AG04449 (cell line): Measurements from ENCODE around the gene LCN6.

Experiments
- CTCF ChIA-PET: fragments of 350-600 bp; formaldehyde crosslinking; extraction: SDS; loops from one replicate; lab custom pipeline; 2021; ENCODE audit warnings: antibody characterized with exemption; lab: Yijun Ruan, JAX
- POLR2A ChIA-PET: fragments of 400-600, 350-600 bp; formaldehyde crosslinking; extraction: SDS; loops from one replicate; lab custom pipeline; 2020; ENCODE audit warnings: antibody characterized with exemption, inconsistent platforms; lab: Yijun Ruan, JAX
- DNase-seq: peaks from one replicate; pipeline ENCODE4 v3.0.0-alpha.2; 2010; ENCODE audit warnings: low read depth, low spot score
- H3K4me3 ChIP-seq: 2 replicates; pipeline ENCODE4 v1.5.1; 2011; ENCODE audit warnings: low read depth, mild to moderate bottlenecking, control low read depth, low read length
- CTCF ChIP-seq: IDR thresholded peaks from one replicate; pipeline ENCODE4 v1.5.1; 2011; ENCODE audit warnings: mild to moderate bottlenecking, moderate library complexity, low read length, control low read depth, inconsistent platforms; ENCODE audit not compliant: insufficient read depth; ENCODE audit errors: missing control alignments

LCN6 gene

GRCh38 chr9:136753371-136754058, 5.2 kb upstream of the LCN6 start:
- no peak overlapping the region for H3K4me3 ChIP-seq
- ChIA-PET POLR2A (no interaction called here), CTCF (no interaction called here)
- TF ChIP-seq CTCF: no peak
- DNase-seq: no peak

GRCh38 chr9:136751814-136752213, 3.5 kb upstream of the LCN6 start:
- TF ChIP-seq CTCF: no peak
- POLR2A ChIA-PET: no interaction called here
- no peak for DNase-seq
- CTCF ChIA-PET: interaction anchor here (1.0 to 3.1 kb wide), 5 partner anchors 8 to 24 kb away, joined by 3 to 19 read pairs (median 7); no protein-coding TSS in a partner anchor
- no peak overlapping the region for H3K4me3 ChIP-seq

- CTCF ChIA-PET: interaction anchor here (1.0 to 3.1 kb wide), 5 partner anchors 9 to 24 kb away, joined by 3 to 19 read pairs (median 7); no protein-coding TSS in a partner anchor
- DNase-seq: no peak
- H3K4me3 ChIP-seq: no peak overlapping the region
- POLR2A ChIA-PET: no interaction called here
- no peak for TF ChIP-seq CTCF
Measured at GRCh38 chr9:136751244-136751643, 2.9 kb upstream of the LCN6 start.

DNA sequence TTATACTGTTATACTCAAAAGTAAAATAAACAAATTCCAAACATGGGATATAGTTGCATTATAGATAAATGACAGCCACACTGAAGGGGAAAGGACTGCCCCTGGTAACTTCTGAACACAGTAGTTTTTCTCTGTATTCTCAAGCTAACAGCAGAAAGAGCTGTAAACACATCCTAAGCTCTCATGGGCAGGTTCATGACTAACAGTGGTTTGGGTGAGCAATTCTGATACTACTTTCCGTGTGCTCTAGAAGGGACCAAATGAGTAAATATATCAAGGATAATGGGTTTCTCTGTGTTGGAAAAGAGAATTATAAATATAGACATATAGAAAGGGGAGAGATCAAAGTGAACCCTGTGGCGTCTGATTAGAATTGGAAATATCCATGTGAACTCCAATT, 2.2 kb upstream of the LCN6 start:
- no peak overlapping the region for H3K4me3 ChIP-seq
- ChIA-PET POLR2A (no interaction called here), CTCF (interaction anchor here (1.8 to 3.1 kb wide), 4 partner anchors 9 to 23 kb away, joined by 6 to 19 read pairs (median 7); no protein-coding TSS in a partner anchor)
- no peak for DNase-seq
- TF ChIP-seq CTCF: no peak

- ChIA-PET POLR2A (interaction anchor here (1.1 kb wide), 1 partner anchor 20 kb away, joined by 5 read pairs; no protein-coding TSS in a partner anchor), CTCF (interaction anchor here (3.1 kb wide), 1 partner anchor 11 kb away, joined by 19 read pairs; no protein-coding TSS in a partner anchor)
- no peak for DNase-seq
- H3K4me3 ChIP-seq: no peak overlapping the region
- no peak for TF ChIP-seq CTCF
Measured at GRCh38 chr9:136748666-136749611, 614 bp upstream of the LCN6 start.
